ENCODE measurements around the gene CFAP100. TPM values are rescaled to one million over a fixed set of nuclear protein-coding genes. Genes with fewer than 3 reads are reported as not detected.
A peak's percentile ranks its signal among the peaks of the same experiment; 100 is the strongest.

Gene CFAP100
- total and polyA plus RNA-seq, 9 of the 15 experiments (the other 6 are each of a cell fraction or from before 2014, with no cell fraction given), result not detected

- TF ChIP-seq TRIM28 (IDR thresholded peaks at IDR 0.05) (no peak), NR0B1 (IDR thresholded peaks at IDR 0.05; ENCODE audit: partially characterized antibody) (no peak)
These were observed 23.5 kb upstream of the CFAP100 start (continued) for GRCh38 chr3:126371096-126371705.

- BruUV-seq (replicated peaks), result no TSS peak
- ATAC-seq, result peak; percentile 85
These were observed 22.1 kb upstream of the CFAP100 start for GRCh38 chr3:126372413-126373145.

More at GRCh38 chr3:126372413-126373145, 22.1 kb upstream of the CFAP100 start:
- intact Hi-C loops (cut with micrococcal nuclease) (no loop called here), in situ Hi-C loops (cut with MboI) (no loop called here)
- ChIA-PET CTCF (ENCODE audit: low intra/inter-chr PET ratio) (no interaction called here), POLR2A (no interaction called here)
- WGBS (ENCODE audit: insufficient coverage, low coverage, missing lambda C conversion rate), result 3% methylated on average over 10 of the region's 12 CpGs
- DNase-seq (ENCODE audit: extremely low read depth in 1 of 4, low spot score in 3 of 4), result peak in 2 of 4 experiments; percentile 9 to 16
- H3K4me3 ChIP-seq, result no peak overlapping the region
- no peak for FAIRE-seq
- no peaks in the 10 kb centered on the region for H3K9me1 ChIP-seq (ENCODE audit: control insufficient read depth, insufficient read depth, low read length)
- H3K36me3 ChIP-seq (ENCODE audit: control insufficient read depth, insufficient read depth, low read length), result no peaks in the 10 kb centered on the region
- H3K4me1 ChIP-seq (replicated peaks in 1 of 2; ENCODE audit: control insufficient read depth in 2 of 2, insufficient read depth in 2 of 2, low read length in 2 of 2), result no peaks in the 10 kb centered on the region
- TF ChIP-seq ZNF696 (CRISPR knock-in tag; conservative IDR thresholded peaks at IDR 0.05) (no peak), CTCF (IDR thresholded peaks at IDR 0.05 in 2 of 3, conservative IDR thresholded peaks at IDR 0.05 in 1 of 3; ENCODE audit: insufficient read depth in 2 of 3, low read depth in 1 of 3, low read length in 3 of 3) (peak; percentile 19 to 38 (median 26); a peak in 4 of 6 replicates), RAD21 (CRISPR knock-in tag; conservative IDR thresholded peaks at IDR 0.05 in 1 of 2, IDR thresholded peaks at IDR 0.05 in 1 of 2) (peak in 1 of 2 experiments; percentile 19; a peak in 1 of 4 replicates)
- H2AFZ ChIP-seq (ENCODE audit: low read depth, low read length), result no peak overlapping the region
- no peaks in the 10 kb centered on the region for H4K20me1 ChIP-seq (replicated peaks; ENCODE audit: control insufficient read depth, insufficient read depth, low read length)
- no peaks in the 10 kb centered on the region for H3K79me2 ChIP-seq (ENCODE audit: control insufficient read depth, insufficient read depth, low read length)
- H3K9me3 ChIP-seq (replicated peaks; ENCODE audit: control insufficient read depth, insufficient read depth, low read depth, low read length), result no peaks in the 10 kb centered on the region
- no peak overlapping the region for H3K4me2 ChIP-seq (ENCODE audit: insufficient read depth, low read length)
- no peak overlapping the region for H3K27ac ChIP-seq (ENCODE audit: extremely low read depth, low read depth, low read length)
- H3K9ac ChIP-seq (ENCODE audit: insufficient read depth in 1 of 2, low read depth in 2 of 2, low read length in 2 of 2), result no peak overlapping the region
- peaks cover 10 to 64% of the 10 kb centered on the region in 2 experiments; a peak in 4 of 5 replicates for H3K27me3 ChIP-seq (ENCODE audit: control insufficient read depth in 2 of 2, insufficient read depth in 2 of 2, low read length in 2 of 2)

All from K562 (cell line).